Activated CD8-positive, alpha-beta memory T cell treated with anti-CD3 and anti-CD28 coated beads, Interleukin-2, amount 10 ng/mL, durations not matched to agents 7 days and 5 days (primary cell): ENCODE results near the gene MMP26. TPM values are rescaled to one million over a fixed set of nuclear protein-coding genes. Genes with fewer than 3 reads are reported as not detected.

Source experiments
- ATAC-seq: fragments of 150-1000 bp; cut with Tn5 transposase; one replicate; pipeline ENCODE4 v1.10.0; 2021; ENCODE audit warnings: moderate library complexity
- CTCF ChIA-PET: fragments of 350-600 bp; sonication (Branson Sonifier 250); formaldehyde crosslinking; loops from one replicate; lab custom pipeline; 2021; ENCODE audit warnings: antibody characterized with exemption; lab: Charles Lee
- DNase-seq: peaks from one replicate; pipeline ENCODE4 v3.0.0-alpha.2; 2020
- H3K27ac Mint-ChIP-seq: one replicate; pipeline ENCODE4 v1.8.0; 2021; ENCODE audit warnings: mild to moderate bottlenecking, mixed read lengths
- H3K27me3 Mint-ChIP-seq: one replicate; pipeline ENCODE4 v1.8.0; 2021; ENCODE audit warnings: mixed read lengths
- H3K36me3 Mint-ChIP-seq: one replicate; pipeline ENCODE4 v1.8.0; 2021; ENCODE audit warnings: mild to moderate bottlenecking, mixed read lengths
- H3K4me1 Mint-ChIP-seq: one replicate; pipeline ENCODE4 v1.8.0; 2021; ENCODE audit warnings: mixed read lengths
- H3K4me3 Mint-ChIP-seq: one replicate; pipeline ENCODE4 v1.8.0; 2021; ENCODE audit warnings: mild to moderate bottlenecking, moderate library complexity, mixed read lengths
- H3K9me3 Mint-ChIP-seq: one replicate; pipeline ENCODE4 v1.8.0; 2022; ENCODE audit warnings: low read depth, mixed read lengths
- total RNA-seq, 2 experiments: library from RNA; stranded (reverse); gene quantifications; one replicate each; pipeline ENCODE4 v1.2.3, GENCODE V29; 2021

Gene MMP26
- total RNA-seq = not detected

DNA sequence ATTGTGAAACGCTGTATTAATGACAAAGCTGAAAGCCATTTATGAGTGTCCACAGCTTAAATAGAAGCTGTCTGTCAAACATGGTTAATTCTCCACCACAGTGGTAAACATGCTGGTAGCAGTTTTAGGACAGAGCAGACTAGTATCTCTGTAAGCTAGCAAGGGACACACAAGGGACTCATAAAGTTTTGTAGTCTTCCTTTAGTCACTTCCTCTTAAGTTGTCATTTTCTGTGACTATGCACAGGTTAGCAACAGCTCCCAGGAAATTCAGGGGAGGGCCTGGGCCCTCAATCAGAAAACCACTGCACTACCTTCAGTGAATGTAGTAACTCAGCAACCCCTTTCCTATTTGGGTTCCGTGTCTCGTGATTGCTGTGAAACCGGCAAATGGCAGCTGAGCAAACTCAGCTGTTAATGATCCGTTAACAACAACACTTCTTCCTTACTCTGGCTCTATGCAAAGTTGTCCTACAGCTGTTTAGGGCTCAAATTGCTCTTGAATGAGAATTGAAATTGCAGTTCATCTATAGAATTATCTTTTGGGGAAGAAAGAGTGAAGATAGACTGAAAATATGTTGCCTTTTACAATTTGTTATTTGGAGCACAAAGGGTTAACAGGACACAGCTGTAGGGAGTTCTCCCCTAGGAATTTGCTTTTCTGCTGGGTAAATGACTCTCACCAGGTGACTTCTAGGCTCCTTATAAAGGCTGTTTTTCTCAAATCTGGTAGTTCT lies at the start of gene MMP26:
MMP26 (plus strand) TSS at position 731 of the 736 bp plus-strand sequence.
- Mint-ChIP-seq H3K9me3 (no peaks in the 10 kb centered on the region), H3K4me3 (no peak within 1 kb of the TSS), H3K36me3 (no peaks in the 10 kb centered on the region), H3K27ac (no peak within 1 kb of the TSS), H3K27me3 (peaks cover 19% of the 10 kb centered on the region), H3K4me1 (peaks cover 6% of the 10 kb centered on the region)
- DNase-seq = no peak
- ATAC-seq = no peak
- CTCF ChIA-PET = no interaction called here

DNA sequence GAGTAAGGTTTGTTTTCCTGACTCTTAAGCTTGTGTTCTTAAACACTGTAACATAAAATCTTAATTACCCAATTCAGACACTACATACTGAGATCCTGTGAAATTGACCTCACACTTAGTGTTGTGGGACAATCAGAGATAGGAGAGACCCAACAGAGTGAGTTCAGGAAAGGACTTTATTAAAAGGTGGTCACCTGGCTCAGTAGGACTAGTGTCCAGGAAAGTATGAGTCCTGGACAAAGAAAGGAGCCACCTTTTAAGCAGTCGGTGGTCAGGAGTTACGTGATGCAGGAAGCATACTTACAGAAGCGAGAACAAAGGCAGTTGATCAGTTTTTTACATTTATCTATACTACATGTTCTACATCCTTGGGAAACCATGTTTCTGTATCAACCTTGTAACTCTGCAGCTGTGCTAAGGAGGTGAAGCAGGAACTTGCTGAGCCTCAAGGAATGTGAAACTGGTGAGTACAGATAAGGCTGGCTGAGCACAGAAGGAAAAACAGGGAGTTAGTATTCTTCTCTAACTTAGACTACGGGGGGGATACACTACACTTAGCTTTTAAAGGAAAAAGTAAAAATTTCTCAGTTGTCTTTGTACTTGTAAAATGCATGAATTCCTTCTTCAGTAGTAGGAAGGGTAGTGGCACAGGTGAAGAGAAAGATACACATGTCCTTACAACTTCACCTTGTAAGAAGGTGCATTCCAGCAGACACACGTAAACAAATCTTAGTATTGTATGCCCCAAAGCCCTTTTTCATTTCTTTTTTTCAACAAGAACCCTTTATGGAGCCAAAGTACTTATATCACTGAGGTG lies 45.7 kb upstream of the MMP26 start:
- Mint-ChIP-seq H3K27ac (no peak overlapping the region), H3K4me3 (no peak overlapping the region), H3K27me3 (peaks cover 12% of the 10 kb centered on the region), H3K4me1 (no peaks in the 10 kb centered on the region), H3K9me3 (no peaks in the 10 kb centered on the region), H3K36me3 (no peaks in the 10 kb centered on the region)
- DNase-seq (no peak), ATAC-seq (no peak)
- CTCF ChIA-PET = interaction anchor here (0.6 kb wide), 1 partner anchor 1655 kb away, joined by 3 read pairs; no protein-coding TSS in a partner anchor

DNA sequence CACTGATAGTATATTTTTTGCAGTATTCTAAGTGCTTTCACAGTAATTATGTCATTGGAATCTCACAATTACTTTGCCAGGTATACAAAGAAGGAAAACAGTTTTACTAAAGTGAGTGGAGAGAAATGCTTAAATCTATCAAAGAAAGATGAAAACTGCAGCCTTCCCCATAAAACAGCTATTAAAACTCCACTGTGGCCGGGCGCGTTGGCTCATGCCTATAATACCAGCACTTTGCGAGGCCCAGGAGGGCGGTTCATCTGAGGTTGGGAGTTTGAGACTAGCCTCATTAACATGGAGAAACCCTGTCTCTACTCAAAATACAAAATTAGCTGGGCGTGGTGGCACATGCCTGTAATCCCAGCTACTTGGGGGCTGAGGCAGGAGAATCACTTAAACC lies 41.7 kb upstream of the MMP26 start:
- ATAC-seq (no peak), DNase-seq (no peak)
- Mint-ChIP-seq H3K27me3 (peaks cover 20% of the 10 kb centered on the region), H3K27ac (no peak overlapping the region), H3K9me3 (no peaks in the 10 kb centered on the region), H3K4me1 (no peaks in the 10 kb centered on the region), H3K36me3 (no peaks in the 10 kb centered on the region), H3K4me3 (no peak overlapping the region)
- CTCF ChIA-PET = no interaction called here

DNA sequence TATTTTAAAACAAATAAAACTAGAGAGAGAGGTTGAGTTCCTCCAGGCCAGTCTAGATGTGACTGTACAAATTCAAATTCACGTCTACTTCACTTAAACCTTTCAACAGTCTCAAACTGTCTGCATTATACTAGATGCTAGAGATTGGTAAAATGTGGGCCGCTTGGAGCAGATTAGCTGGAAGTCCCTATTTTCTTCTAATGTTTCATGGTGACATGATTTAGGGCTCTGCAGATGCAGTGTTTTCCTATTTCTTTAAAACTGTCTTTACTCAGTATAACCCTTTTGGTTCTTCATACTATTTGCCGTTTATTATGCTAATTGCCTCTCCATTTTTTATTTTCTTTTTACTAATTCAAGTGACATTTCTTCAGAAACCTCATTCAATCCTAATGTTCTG lies 40.4 kb upstream of the MMP26 start:
- CTCF ChIA-PET = interaction anchor here (1.2 kb wide), 1 partner anchor 29 kb away, joined by 3 read pairs; no protein-coding TSS in a partner anchor
- no peak overlapping the region for H3K4me3 Mint-ChIP-seq
- no peaks in the 10 kb centered on the region for H3K36me3 Mint-ChIP-seq
- H3K27me3 Mint-ChIP-seq = peaks cover 14% of the 10 kb centered on the region
- no peaks in the 10 kb centered on the region for H3K9me3 Mint-ChIP-seq
- DNase-seq (no peak), ATAC-seq (no peak)
- no peak overlapping the region for H3K27ac Mint-ChIP-seq
- no peaks in the 10 kb centered on the region for H3K4me1 Mint-ChIP-seq

DNA sequence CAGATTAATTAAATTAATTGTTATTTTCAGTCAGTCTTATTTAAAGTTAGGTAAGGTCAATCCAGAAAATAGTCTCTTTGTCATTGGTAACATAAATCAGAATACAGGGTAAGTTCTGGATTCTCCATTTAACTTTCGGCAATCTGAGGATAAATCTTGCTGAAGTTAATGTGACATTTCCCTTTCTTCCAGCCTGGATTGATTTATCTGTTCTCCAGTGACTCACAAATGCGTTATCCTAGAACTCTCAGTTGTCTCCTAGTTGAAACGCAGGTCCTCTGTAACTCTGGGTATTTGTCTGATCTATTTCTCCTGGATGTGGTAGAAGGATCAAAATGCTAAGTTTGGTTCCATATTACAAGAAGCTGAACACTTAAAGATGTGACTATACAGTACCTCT lies 39.8 kb upstream of the MMP26 start:
- no peak for ATAC-seq
- no peaks in the 10 kb centered on the region for H3K4me1 Mint-ChIP-seq
- H3K4me3 Mint-ChIP-seq = no peak overlapping the region
- CTCF ChIA-PET = no interaction called here
- H3K9me3 Mint-ChIP-seq = no peaks in the 10 kb centered on the region
- DNase-seq = no peak
- H3K27me3 Mint-ChIP-seq = peaks cover 14% of the 10 kb centered on the region
- no peaks in the 10 kb centered on the region for H3K36me3 Mint-ChIP-seq
- H3K27ac Mint-ChIP-seq = no peak overlapping the region

DNA sequence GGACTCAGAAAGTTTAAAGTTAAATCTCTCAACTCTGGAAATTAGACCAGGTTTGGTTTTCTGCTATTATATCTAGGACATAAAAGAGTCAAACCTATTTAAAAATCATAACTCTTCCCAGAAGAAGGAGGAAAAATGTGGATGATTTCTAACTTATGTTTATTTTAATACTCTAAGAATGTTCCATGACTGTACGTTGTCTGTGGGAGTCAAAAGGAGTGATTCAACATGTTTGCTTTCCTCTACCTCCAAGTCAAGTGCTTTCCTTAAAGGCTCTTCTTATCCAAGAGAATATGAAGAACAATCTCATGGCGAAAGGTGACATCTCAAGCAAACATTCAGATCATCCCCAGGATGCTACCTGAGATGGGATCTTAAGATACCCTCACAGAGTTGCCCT lies 39.2 kb upstream of the MMP26 start:
- Mint-ChIP-seq H3K27me3 (peaks cover 12% of the 10 kb centered on the region), H3K36me3 (no peaks in the 10 kb centered on the region)

DNA sequence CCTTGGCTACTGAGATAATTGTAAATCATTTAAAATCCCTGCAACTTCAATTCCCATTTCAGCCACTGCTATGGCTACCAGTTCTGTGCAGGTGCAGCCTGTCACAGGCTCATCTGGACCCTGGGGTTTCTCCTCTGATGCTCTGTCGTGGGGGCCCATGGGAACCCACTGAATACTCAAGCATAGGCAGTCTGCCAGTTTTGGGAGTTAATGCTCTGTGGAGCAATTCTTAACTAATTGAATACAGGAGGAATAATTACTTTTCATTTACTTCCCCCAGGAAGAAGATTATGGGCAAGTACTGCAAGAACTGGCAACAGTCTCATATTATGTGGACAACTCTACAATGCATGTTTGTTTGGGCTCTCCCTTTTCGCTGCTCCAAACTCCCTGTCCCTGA lies 32.8 kb upstream of the MMP26 start:
- no peak overlapping the region for H3K27ac Mint-ChIP-seq
- H3K4me3 Mint-ChIP-seq = no peak overlapping the region
- no peaks in the 10 kb centered on the region for H3K4me1 Mint-ChIP-seq
- DNase-seq (no peak), ATAC-seq (no peak)
- no peaks in the 10 kb centered on the region for H3K9me3 Mint-ChIP-seq
- CTCF ChIA-PET = no interaction called here
- no peaks in the 10 kb centered on the region for H3K36me3 Mint-ChIP-seq
- peaks cover 6% of the 10 kb centered on the region for H3K27me3 Mint-ChIP-seq

More for the DNA sequence above, 39.2 kb upstream of the MMP26 start:
- no peak for ATAC-seq
- CTCF ChIA-PET = no interaction called here
- no peak overlapping the region for H3K27ac Mint-ChIP-seq
- no peak overlapping the region for H3K4me3 Mint-ChIP-seq
- no peaks in the 10 kb centered on the region for H3K9me3 Mint-ChIP-seq
- DNase-seq = no peak
- H3K4me1 Mint-ChIP-seq = no peaks in the 10 kb centered on the region

DNA sequence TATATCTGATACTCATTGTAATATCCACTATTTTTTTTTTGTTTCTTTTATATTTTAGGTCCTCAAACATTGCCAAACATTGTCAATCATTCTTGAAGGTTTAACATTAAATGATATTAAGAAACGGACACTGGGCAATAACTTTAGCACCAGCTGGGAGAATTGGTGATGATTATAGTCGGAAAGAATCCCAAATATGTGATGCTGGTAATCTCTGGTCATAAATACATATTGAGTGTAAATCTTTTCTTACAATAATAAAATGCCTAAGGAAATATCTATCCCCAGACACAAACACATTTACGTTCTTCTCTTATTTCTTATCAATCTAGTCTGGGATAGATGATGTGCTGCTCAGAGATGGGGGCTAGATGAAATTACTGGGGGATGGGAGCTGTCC lies 32.1 kb upstream of the MMP26 start:
- peaks cover 6% of the 10 kb centered on the region for H3K27me3 Mint-ChIP-seq
- no peaks in the 10 kb centered on the region for H3K4me1 Mint-ChIP-seq
- CTCF ChIA-PET = no interaction called here

DNA sequence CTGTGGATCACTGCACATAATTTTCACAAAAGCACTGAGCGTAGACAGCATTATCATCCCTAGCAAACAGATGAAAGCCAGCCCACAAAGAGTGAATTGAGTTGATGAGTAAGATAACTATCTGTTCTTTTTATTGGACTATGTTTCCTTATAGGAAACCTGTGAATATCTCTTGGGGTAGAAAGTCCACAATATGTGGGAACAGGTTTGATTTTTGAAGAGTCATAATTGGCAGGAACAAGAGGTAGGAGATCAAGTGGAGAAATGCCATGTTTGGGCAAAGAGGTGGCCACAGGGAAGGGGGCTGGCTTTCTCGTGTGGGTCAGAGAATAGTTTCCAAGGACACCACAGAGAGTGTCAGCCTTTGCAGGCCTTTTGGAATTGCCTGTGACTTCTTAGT lies 30.8 kb upstream of the MMP26 start:
- CTCF ChIA-PET = no interaction called here

More for the DNA sequence above, 32.1 kb upstream of the MMP26 start:
- H3K9me3 Mint-ChIP-seq = no peaks in the 10 kb centered on the region
- H3K27ac Mint-ChIP-seq = no peak overlapping the region
- DNase-seq (no peak), ATAC-seq (no peak)
- H3K4me3 Mint-ChIP-seq = no peak overlapping the region
- H3K36me3 Mint-ChIP-seq = no peaks in the 10 kb centered on the region

DNA sequence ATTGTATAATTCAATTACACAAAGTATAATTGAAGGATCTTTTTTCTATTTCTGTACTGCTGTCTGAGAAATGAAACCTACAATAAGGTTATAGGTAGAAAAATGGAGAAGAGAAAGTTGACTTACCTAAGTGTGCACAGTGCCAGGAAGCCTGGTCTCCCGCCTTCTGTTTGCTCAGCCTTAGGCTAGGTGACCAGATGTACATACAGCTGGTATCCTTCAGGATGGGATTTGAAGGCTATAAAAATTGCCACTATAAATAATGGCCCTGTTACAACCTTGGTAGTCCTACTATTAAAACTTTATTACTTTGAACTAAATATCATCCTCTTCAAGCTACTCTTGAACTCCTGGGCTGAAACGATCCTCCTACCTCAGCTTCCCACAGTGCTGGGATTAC lies 26.6 kb upstream of the MMP26 start:
- no peak overlapping the region for H3K27ac Mint-ChIP-seq
- H3K4me1 Mint-ChIP-seq = no peaks in the 10 kb centered on the region
- CTCF ChIA-PET = no interaction called here
- no peaks in the 10 kb centered on the region for H3K9me3 Mint-ChIP-seq
- ATAC-seq = no peak
- no peaks in the 10 kb centered on the region for H3K36me3 Mint-ChIP-seq
- no peak overlapping the region for H3K4me3 Mint-ChIP-seq
- peaks cover 6% of the 10 kb centered on the region for H3K27me3 Mint-ChIP-seq
- no peak for DNase-seq

More for the DNA sequence above, 30.8 kb upstream of the MMP26 start:
- Mint-ChIP-seq H3K36me3 (no peaks in the 10 kb centered on the region), H3K27ac (no peak overlapping the region), H3K9me3 (no peaks in the 10 kb centered on the region), H3K4me1 (no peaks in the 10 kb centered on the region), H3K27me3 (peaks cover 6% of the 10 kb centered on the region), H3K4me3 (no peak overlapping the region)
- DNase-seq = no peak
- no peak for ATAC-seq

DNA sequence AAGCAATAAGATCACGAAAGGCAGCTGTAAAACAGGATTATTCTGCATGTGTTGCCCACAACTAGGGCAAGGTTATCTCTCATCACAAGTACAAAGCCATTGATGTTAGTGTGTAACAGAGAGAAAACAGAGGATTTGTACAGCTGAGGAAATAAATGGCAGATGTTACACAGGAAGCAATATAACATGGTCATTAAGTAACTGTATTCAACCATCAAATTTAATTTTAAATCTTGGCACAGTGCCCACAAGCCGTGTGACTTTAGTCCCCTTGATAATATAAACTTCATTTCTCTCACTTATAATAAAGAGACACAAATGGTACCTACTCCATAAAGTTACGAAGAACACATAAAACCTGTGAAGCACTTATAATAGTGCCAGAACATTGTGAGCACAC lies 24.2 kb upstream of the MMP26 start:
- Mint-ChIP-seq H3K4me1 (no peaks in the 10 kb centered on the region), H3K4me3 (no peak overlapping the region), H3K27me3 (no peaks in the 10 kb centered on the region), H3K27ac (no peak overlapping the region), H3K36me3 (no peaks in the 10 kb centered on the region), H3K9me3 (no peaks in the 10 kb centered on the region)
- DNase-seq (no peak), ATAC-seq (no peak)
- CTCF ChIA-PET = no interaction called here

DNA sequence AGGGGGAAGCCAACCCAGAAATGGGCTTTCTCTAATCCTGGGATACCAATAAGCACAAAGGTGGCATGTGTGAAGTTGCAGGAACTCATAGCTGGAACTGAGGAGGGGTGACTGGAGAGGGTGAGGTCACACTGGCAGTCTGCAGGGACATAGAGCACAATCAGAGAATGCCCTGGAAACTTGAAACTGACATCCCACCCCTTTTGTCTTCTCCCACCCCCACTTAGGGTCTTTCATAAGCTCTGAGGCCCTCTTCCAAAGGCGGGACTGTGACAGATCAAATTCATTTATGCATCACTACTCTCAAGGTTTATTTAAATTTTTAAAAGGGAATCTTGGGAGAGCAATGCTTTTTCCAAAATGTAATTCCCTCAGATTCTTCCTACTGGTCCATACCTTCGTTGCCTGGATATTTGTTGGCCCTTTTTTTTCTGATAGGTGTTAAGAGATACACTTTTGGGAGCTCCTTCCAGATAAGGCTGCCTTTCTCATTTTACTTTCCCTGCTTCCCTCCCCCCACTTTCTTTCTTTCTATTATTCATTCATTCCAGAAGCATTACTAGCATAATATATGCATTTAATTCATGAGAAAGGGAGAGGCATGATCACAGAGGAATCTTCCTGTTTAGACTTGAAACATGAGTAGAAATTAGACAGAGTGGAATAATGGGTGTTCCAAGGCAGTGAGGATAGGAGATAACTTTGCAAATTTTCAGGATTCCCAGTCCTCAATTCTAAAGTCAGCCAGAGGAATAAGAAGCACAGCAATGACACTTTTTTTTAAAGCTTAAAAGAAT lies 21.8 kb upstream of the MMP26 start:
- Mint-ChIP-seq H3K9me3 (no peaks in the 10 kb centered on the region), H3K4me3 (no peak overlapping the region), H3K27ac (no peak overlapping the region), H3K4me1 (no peaks in the 10 kb centered on the region), H3K36me3 (no peaks in the 10 kb centered on the region), H3K27me3 (no peaks in the 10 kb centered on the region)
- DNase-seq (no peak), ATAC-seq (no peak)
- CTCF ChIA-PET = no interaction called here

DNA sequence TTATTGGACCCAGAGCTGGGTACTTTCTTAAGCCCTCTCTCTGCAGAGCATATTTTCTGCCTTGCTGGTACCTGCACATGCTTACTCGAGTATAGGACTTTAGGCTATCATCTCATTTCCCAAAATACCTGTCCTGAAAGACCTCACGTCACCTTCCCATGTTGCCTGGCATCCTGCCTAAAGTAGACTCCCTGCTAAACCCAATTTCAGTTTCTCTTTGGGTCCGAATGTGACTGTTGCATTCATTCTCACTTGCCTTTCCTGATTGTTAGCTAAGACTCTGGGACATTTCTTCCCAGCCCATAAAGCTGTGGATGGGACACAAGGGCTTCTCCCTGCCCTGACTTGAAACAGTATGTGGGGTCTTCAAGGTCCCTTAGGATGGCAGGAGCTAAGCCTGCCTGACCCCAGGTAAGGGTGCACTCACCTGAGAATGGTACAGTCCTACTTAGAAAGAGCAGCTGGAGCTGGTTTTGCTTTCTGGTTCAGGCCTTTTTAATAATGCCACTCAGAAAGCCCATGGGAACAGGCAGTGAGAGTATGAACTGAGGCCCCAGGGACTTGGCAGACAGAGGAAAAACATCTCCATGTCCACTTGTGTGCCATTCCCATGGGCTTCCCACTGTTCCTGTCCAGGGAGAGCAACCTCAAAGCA lies 19.8 kb upstream of the MMP26 start:
- Mint-ChIP-seq H3K9me3 (no peaks in the 10 kb centered on the region), H3K4me3 (no peak overlapping the region), H3K4me1 (no peaks in the 10 kb centered on the region), H3K27ac (no peak overlapping the region), H3K27me3 (no peaks in the 10 kb centered on the region), H3K36me3 (no peaks in the 10 kb centered on the region)
- ATAC-seq = no peak
- CTCF ChIA-PET = no interaction called here
- DNase-seq = no peak
